Activated T-helper 2 cell treated with anti-CD3 and anti-CD28 coated beads, Interferon-gamma antibody, Interleukin-2, Interleukin-4, amounts not matched to agents 10 μg/mL and 5 μg/mL and 100 μg/mL, durations not matched to agents 14 hours and 24 hours and 36 hours (primary cell): ENCODE measurements around the gene HIVEP3. TPM values are rescaled to one million over a fixed set of nuclear protein-coding genes. Genes with fewer than 3 reads are reported as not detected.

ENCODE experiments used
- DNase-seq: peaks from one replicate; pipeline ENCODE4 v3.0.0; 2021; ENCODE audit warnings: low spot score
- H3K27ac Mint-ChIP-seq: one replicate; pipeline ENCODE4 v1.8.0; 2021; ENCODE audit warnings: mixed read lengths
- H3K27me3 Mint-ChIP-seq: one replicate; pipeline ENCODE4 v1.8.0; 2021; ENCODE audit warnings: low read depth, mixed read lengths
- H3K36me3 Mint-ChIP-seq: one replicate; pipeline ENCODE4 v1.8.0; 2021; ENCODE audit warnings: low read depth, mixed read lengths
- H3K4me1 Mint-ChIP-seq: one replicate; pipeline ENCODE4 v1.8.0; 2021; ENCODE audit warnings: low read depth, mixed read lengths
- H3K4me3 Mint-ChIP-seq: one replicate; pipeline ENCODE4 v1.8.0; 2021; ENCODE audit warnings: low read depth, mild to moderate bottlenecking, moderate library complexity, mixed read lengths
- H3K9me3 Mint-ChIP-seq: one replicate; pipeline ENCODE4 v1.8.0; 2021; ENCODE audit warnings: mixed read lengths
- intact Hi-C: fragments of 100-400 bp; cut with micrococcal nuclease; formaldehyde crosslinking; loops from one replicate; pipeline ENCODE4 v1.15.1; 2023
- total RNA-seq: library from RNA; stranded (reverse); gene quantifications from 2 replicates; pipeline ENCODE4 v1.2.3, GENCODE V29; 2022

Gene HIVEP3
- total RNA-seq, 1 donor from 2014 or later, result 33.7 TPM

- no peak overlapping the region for H3K4me3 Mint-ChIP-seq
- no peaks in the 10 kb centered on the region for H3K9me3 Mint-ChIP-seq
- intact Hi-C loops, result no loop called here
- peaks cover 5% of the 10 kb centered on the region for H3K4me1 Mint-ChIP-seq
- no peak for DNase-seq
- no peaks in the 10 kb centered on the region for H3K27me3 Mint-ChIP-seq
- peaks cover 53% of the 10 kb centered on the region for H3K36me3 Mint-ChIP-seq
- H3K27ac Mint-ChIP-seq, result no peak overlapping the region
Measured at GRCh38 chr1:41519667-41520066, 399.1 kb downstream of the HIVEP3 start.

DNA sequence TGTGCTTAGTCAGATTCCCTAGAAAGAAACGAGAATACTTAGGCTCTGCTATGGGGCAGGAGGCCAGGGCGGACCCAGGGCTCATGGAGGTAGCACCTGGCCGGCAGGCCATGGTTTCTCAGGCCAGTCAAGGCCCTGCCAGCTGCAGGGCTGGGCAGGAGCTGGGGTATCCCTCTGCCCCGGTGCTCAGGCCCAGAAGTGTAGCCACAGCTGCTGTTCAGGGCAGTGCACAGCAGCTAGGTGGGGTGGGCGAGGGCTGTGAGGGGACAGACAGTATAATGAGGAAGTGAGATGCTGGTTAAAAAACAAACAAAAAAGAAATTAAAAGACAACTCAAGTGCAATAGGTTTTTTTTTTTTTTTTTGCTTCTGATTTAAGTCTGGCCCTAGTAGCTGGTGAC lies 400.3 kb downstream of the HIVEP3 start:
- Mint-ChIP-seq H3K36me3 (peaks cover 52% of the 10 kb centered on the region), H3K4me1 (peaks cover 5% of the 10 kb centered on the region)
- intact Hi-C loops, result no loop called here

GRCh38 chr1:41517062-41517438 lies 401.7 kb downstream of the HIVEP3 start:
- Mint-ChIP-seq H3K4me3 (no peak overlapping the region), H3K36me3 (peaks cover 54% of the 10 kb centered on the region), H3K4me1 (peaks cover 5% of the 10 kb centered on the region), H3K27ac (no peak overlapping the region), H3K9me3 (no peaks in the 10 kb centered on the region), H3K27me3 (no peaks in the 10 kb centered on the region)
- no peak for DNase-seq
- intact Hi-C loops, result no loop called here

More for the DNA sequence above, 400.3 kb downstream of the HIVEP3 start:
- no peaks in the 10 kb centered on the region for H3K27me3 Mint-ChIP-seq
- H3K27ac Mint-ChIP-seq, result no peak overlapping the region
- H3K4me3 Mint-ChIP-seq, result no peak overlapping the region
- no peak for DNase-seq
- no peaks in the 10 kb centered on the region for H3K9me3 Mint-ChIP-seq

DNA sequence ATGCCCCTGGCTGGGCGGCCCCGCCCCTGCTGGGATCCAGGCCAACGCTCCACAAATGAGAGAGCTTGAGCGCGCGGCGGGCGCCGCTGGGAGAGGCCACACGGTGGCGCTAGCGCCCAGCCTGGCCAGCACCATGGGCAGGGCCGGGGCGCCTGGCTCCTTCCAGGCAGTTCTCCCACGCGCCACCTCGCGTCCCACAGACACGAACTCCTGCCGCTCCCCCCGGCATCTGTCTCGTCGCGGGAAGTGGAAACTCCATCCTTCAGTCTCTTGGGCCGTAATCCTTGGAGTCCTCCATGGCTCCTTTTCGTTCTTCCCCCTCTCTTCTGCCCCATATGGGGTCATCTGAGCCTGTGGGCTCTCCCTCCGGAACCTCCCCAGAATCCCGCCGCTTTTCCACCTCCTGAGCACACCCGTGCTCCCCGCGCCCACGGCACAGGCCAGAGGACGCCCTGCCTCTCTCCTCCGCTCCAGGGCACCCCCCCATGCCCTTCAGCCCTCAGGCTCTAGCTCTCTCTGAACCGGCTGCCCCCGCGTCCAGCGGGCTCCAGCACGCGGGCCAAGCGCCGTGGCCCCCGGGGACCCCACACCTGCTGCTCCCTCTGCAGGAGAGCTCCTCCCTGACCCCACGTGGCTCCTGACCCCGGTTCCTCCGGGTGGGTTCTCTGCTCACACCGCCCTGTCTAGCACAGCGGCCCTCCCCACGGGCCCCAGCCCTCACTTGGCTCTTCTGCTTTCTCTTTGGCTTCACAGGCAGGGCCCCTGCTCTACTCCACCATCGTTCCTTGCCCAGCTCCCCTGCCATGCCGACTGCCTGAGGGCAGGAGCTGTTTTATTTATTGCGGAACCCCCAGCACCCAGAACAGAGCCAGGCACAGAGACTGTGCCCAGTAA lies 402.3 kb downstream of the HIVEP3 start:
- Mint-ChIP-seq H3K36me3 (peaks cover 59% of the 10 kb centered on the region), H3K27me3 (no peaks in the 10 kb centered on the region), H3K4me1 (peaks cover 5% of the 10 kb centered on the region), H3K4me3 (no peak overlapping the region), H3K9me3 (no peaks in the 10 kb centered on the region), H3K27ac (no peak overlapping the region)
- intact Hi-C loops, result no loop called here
- peak; percentile 44 for DNase-seq

DNA sequence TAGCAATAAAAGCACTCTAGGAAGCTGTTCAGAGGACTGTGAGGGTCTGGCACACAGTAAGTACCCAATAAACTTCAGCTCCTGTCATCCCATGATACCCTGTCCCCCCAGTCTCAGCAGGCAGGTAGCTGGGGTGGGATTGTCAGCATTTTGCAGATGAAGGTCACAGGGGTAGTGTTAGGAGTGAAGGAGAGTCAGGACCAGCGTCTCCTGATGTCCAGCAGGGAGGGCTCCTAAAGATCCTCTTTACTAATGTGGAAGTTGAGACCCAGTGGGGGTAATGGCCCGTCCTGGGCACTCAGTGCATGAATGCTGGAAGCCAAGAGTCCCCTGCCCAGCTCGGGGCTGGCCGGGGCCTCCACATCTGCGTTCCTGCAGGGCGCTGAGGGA lies 402.9 kb downstream of the HIVEP3 start:
- DNase-seq, result no peak
- Mint-ChIP-seq H3K9me3 (no peaks in the 10 kb centered on the region), H3K36me3 (peaks cover 60% of the 10 kb centered on the region), H3K27me3 (no peaks in the 10 kb centered on the region), H3K4me1 (peaks cover 5% of the 10 kb centered on the region), H3K4me3 (no peak overlapping the region), H3K27ac (no peak overlapping the region)
- intact Hi-C loops, result no loop called here

DNA sequence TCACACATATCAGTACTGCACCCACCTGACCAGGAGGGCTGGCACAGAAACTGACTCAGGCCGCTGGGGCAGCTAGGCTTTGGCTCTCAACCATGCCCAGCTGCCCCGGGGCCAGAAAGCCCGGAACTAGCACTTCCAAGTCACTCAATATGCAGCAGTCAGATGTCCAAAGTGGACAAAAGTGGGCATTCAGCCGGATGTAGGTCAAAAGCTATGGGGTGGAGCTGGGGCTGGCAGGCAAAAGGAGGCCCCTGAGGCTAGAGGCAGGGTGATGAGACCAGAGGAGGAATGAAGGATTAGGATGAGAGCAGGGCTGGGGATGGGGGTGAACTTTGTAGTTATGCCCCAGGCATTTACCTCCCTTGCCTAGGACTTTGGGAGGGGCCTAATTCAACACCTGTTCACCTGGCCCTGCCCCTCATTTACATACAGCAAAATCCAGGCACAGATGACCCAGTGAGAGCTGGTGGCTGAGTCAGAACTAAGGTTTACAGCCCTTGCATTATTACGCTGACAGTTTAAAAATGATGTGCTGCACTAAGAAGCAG lies 403.5 kb downstream of the HIVEP3 start:
- no peaks in the 10 kb centered on the region for H3K9me3 Mint-ChIP-seq
- H3K27ac Mint-ChIP-seq, result no peak overlapping the region
- H3K36me3 Mint-ChIP-seq, result peaks cover 60% of the 10 kb centered on the region
- H3K4me1 Mint-ChIP-seq, result peaks cover 5% of the 10 kb centered on the region
- H3K27me3 Mint-ChIP-seq, result no peaks in the 10 kb centered on the region
- H3K4me3 Mint-ChIP-seq, result no peak overlapping the region
- intact Hi-C loops, result no loop called here
- no peak for DNase-seq

- Mint-ChIP-seq H3K36me3 (peaks cover 58% of the 10 kb centered on the region), H3K27me3 (no peaks in the 10 kb centered on the region), H3K4me1 (peaks cover 5% of the 10 kb centered on the region), H3K27ac (no peak overlapping the region), H3K4me3 (no peak overlapping the region), H3K9me3 (no peaks in the 10 kb centered on the region)
- DNase-seq, result no peak
- intact Hi-C loops, result no loop called here
Measured at GRCh38 chr1:41514381-41514780, 404.3 kb downstream of the HIVEP3 start.

DNA sequence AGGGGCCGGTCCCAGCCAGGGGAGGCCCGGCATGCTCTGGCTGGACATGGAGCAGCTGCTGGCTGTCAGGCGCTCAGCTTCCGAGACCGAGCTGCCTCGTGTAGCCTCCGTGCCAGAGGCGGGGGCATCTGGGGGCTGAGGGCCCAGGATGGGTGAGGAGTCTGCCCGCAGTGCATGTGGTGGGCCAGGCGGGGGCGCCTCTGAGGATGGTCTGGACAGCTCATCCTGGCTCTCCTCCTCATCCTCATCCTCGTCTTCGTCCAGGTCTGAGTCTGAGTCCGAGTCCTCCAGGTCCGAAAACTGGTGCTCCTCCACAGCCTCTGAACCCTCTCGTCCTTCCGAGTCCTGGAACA lies 405.4 kb downstream of the HIVEP3 start:
- Mint-ChIP-seq H3K27me3 (no peaks in the 10 kb centered on the region), H3K36me3 (peaks cover 58% of the 10 kb centered on the region), H3K4me1 (peaks cover 5% of the 10 kb centered on the region), H3K9me3 (no peaks in the 10 kb centered on the region), H3K4me3 (no peak overlapping the region), H3K27ac (no peak overlapping the region)
- intact Hi-C loops, result no loop called here
- DNase-seq, result no peak

- peaks cover 54% of the 10 kb centered on the region for H3K36me3 Mint-ChIP-seq
- no peak overlapping the region for H3K4me3 Mint-ChIP-seq
- H3K27me3 Mint-ChIP-seq, result no peaks in the 10 kb centered on the region
- intact Hi-C loops, result no loop called here
- DNase-seq, result no peak
- no peak overlapping the region for H3K27ac Mint-ChIP-seq
- H3K4me1 Mint-ChIP-seq, result peaks cover 5% of the 10 kb centered on the region
- H3K9me3 Mint-ChIP-seq, result no peaks in the 10 kb centered on the region
Measured at GRCh38 chr1:41512701-41513382, 405.9 kb downstream of the HIVEP3 start.

GRCh38 chr1:41511239-41511540 lies 407.5 kb downstream of the HIVEP3 start:
- Mint-ChIP-seq H3K27me3 (no peaks in the 10 kb centered on the region), H3K4me3 (no peak overlapping the region), H3K36me3 (peaks cover 42% of the 10 kb centered on the region), H3K9me3 (no peaks in the 10 kb centered on the region), H3K4me1 (no peaks in the 10 kb centered on the region), H3K27ac (no peak overlapping the region)
- intact Hi-C loops, result no loop called here
- no peak for DNase-seq

DNA sequence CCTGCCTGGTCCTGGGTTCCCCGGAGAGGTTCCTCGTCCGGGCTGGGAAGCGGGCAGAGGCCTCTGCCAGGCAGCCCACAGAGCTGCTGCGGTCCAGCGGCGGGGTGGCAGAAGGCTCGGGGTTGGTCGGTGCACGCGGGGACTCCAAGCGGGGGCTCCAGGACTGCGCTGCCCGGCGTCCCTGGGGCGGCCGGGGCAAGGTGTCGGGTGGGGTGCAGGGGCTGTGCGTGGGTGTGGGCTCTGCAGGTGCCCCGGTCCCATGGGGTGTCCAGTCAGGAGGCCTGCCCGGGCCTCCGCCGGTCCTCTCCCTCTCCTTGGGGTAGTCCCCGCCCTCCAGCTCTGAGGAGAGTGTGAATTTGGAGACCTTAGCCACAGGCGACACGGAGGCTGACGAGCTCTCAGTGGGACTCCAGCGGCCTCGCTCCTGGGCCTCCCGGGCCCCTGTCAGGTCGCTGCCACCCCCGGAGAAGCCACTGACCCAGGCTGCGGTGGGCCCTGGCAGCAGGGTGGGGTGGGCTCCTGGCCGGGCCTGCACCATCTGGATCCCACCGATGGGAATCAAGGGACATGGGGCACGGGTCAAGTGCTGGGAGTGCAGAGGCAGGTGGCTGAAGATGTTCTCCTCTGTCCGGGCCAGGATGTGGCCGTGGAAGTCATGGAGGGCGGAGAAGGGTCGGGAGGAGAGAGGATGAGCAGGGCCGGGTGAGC lies 408.0 kb downstream of the HIVEP3 start:
- Mint-ChIP-seq H3K9me3 (no peaks in the 10 kb centered on the region), H3K4me3 (no peak overlapping the region), H3K27ac (no peak overlapping the region), H3K27me3 (no peaks in the 10 kb centered on the region), H3K4me1 (no peaks in the 10 kb centered on the region), H3K36me3 (peaks cover 42% of the 10 kb centered on the region)
- no peak for DNase-seq
- intact Hi-C loops, result no loop called here

DNA sequence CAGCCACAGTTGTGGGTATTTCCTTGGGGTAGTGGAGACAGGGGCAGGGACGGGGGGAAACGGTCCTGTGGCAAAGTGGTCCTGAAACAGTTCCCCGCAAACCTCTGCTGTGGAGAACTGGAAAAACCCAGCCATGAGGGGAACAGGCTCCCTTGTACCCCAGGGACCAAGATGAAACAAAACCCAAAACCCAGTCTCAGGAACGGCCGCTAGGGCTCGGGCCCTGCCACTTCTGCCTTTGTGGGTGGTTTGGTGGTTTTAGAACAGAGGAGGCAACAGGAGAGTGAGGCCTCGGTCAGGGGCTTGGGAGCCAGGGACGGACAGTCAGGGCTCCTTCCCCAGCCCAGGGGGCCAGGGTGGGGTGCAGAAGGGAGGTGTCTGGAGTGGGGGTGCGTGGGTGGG lies 409.5 kb downstream of the HIVEP3 start:
- no peaks in the 10 kb centered on the region for H3K9me3 Mint-ChIP-seq
- H3K4me3 Mint-ChIP-seq, result no peak overlapping the region
- DNase-seq, result no peak
- H3K27me3 Mint-ChIP-seq, result no peaks in the 10 kb centered on the region
- H3K36me3 Mint-ChIP-seq, result peaks cover 34% of the 10 kb centered on the region
- intact Hi-C loops, result no loop called here
- no peak overlapping the region for H3K27ac Mint-ChIP-seq
- peaks cover 5% of the 10 kb centered on the region for H3K4me1 Mint-ChIP-seq

- Mint-ChIP-seq H3K36me3 (peaks cover 29% of the 10 kb centered on the region), H3K4me1 (peaks cover 7% of the 10 kb centered on the region), H3K27me3 (no peaks in the 10 kb centered on the region), H3K9me3 (no peaks in the 10 kb centered on the region), H3K27ac (no peak overlapping the region), H3K4me3 (no peak overlapping the region)
- intact Hi-C loops, result no loop called here
- DNase-seq, result no peak
Measured at GRCh38 chr1:41508290-41508689, 410.4 kb downstream of the HIVEP3 start.
